ENCODE measurements around the gene MAPRE2.

Gene MAPRE2

GRCh38 chr18:35062408-35062807 is 21.2 kb downstream of the MAPRE2 start:
- no peak for DNase-seq (ENCODE audit: low spot score)

- DNase-seq (ENCODE audit: low spot score): no peak
Measured at GRCh38 chr18:35063875-35064690, 22.9 kb downstream of the MAPRE2 start.

- no peak for DNase-seq (ENCODE audit: low spot score)
Measured at GRCh38 chr18:35067454-35067853, 26.2 kb downstream of the MAPRE2 start.

GRCh38 chr18:35071819-35072247 is 30.6 kb downstream of the MAPRE2 start:
- no peak for DNase-seq (ENCODE audit: low spot score)

GRCh38 chr18:35072616-35073015 is 31.4 kb downstream of the MAPRE2 start:
- no peak for DNase-seq (ENCODE audit: low spot score)

GRCh38 chr18:35073186-35074105 is 32.2 kb downstream of the MAPRE2 start:
- no peak for DNase-seq (ENCODE audit: low spot score)

GRCh38 chr18:35074581-35074980 is 33.4 kb downstream of the MAPRE2 start:
- no peak for DNase-seq (ENCODE audit: low spot score)

- no peak for DNase-seq (ENCODE audit: low spot score)
Measured at GRCh38 chr18:35075132-35075531, 33.9 kb downstream of the MAPRE2 start.

GRCh38 chr18:35076135-35076924 is 35.1 kb downstream of the MAPRE2 start:
- DNase-seq (ENCODE audit: low spot score): peak; percentile 76

GRCh38 chr18:35077937-35078336 is 36.7 kb downstream of the MAPRE2 start:
- DNase-seq (ENCODE audit: low spot score): no peak

- DNase-seq (ENCODE audit: low spot score): no peak
Measured at GRCh38 chr18:35080058-35080457, 38.8 kb downstream of the MAPRE2 start.

GRCh38 chr18:35083174-35083712 is 42.0 kb downstream of the MAPRE2 start:
- DNase-seq (ENCODE audit: low spot score): no peak

- DNase-seq (ENCODE audit: low spot score): no peak
Measured at GRCh38 chr18:35084494-35085449, 43.6 kb downstream of the MAPRE2 start.

- peak; percentile 45 for DNase-seq (ENCODE audit: low spot score)
Measured at GRCh38 chr18:35085450-35086380, 44.5 kb downstream of the MAPRE2 start.

GRCh38 chr18:35086704-35087103 is 45.5 kb downstream of the MAPRE2 start:
- no peak for DNase-seq (ENCODE audit: low spot score)

- no peak for DNase-seq (ENCODE audit: low spot score)
Measured at GRCh38 chr18:35087726-35088125, 46.5 kb downstream of the MAPRE2 start.

GRCh38 chr18:35088921-35089320 is 47.7 kb downstream of the MAPRE2 start:
- peak; percentile 6 for DNase-seq (ENCODE audit: low spot score)

- DNase-seq (ENCODE audit: low spot score): peak; percentile 28
Measured at GRCh38 chr18:35089382-35089781, 48.2 kb downstream of the MAPRE2 start.

- no peak for DNase-seq (ENCODE audit: low spot score)
Measured at GRCh38 chr18:35089891-35090550, 48.8 kb downstream of the MAPRE2 start.

Measured in kidney tubule cell (primary cell).